Osteocyte (in vitro differentiated cells): ENCODE data around the gene FAM111B. TPM values are rescaled to one million over a fixed set of nuclear protein-coding genes. Genes with fewer than 3 reads are reported as not detected.

Source experiments
- DNase-seq: peaks from one replicate; pipeline ENCODE4 v3.0.0; 2021; ENCODE audit warnings: mixed read lengths; ENCODE audit not compliant: unreplicated experiment; ENCODE audit errors: extremely low spot score
- H3K27ac Mint-ChIP-seq: one replicate; pipeline ENCODE4 v1.8.0; 2021; ENCODE audit warnings: mild to moderate bottlenecking, mixed read lengths; ENCODE audit not compliant: unreplicated experiment
- H3K27me3 Mint-ChIP-seq: one replicate; pipeline ENCODE4 v1.8.0; 2021; ENCODE audit warnings: mixed read lengths; ENCODE audit not compliant: unreplicated experiment
- H3K36me3 Mint-ChIP-seq: one replicate; pipeline ENCODE4 v1.8.0; 2021; ENCODE audit warnings: mixed read lengths; ENCODE audit not compliant: unreplicated experiment
- H3K4me1 Mint-ChIP-seq: one replicate; pipeline ENCODE4 v1.8.0; 2021; ENCODE audit warnings: mixed read lengths; ENCODE audit not compliant: unreplicated experiment
- H3K4me3 Mint-ChIP-seq: one replicate; pipeline ENCODE4 v1.8.0; 2021; ENCODE audit warnings: mild to moderate bottlenecking, moderate library complexity, mixed read lengths; ENCODE audit not compliant: unreplicated experiment
- H3K9me3 Mint-ChIP-seq: one replicate; pipeline ENCODE4 v1.8.0; 2021; ENCODE audit warnings: mixed read lengths; ENCODE audit not compliant: unreplicated experiment
- total RNA-seq: library from RNA; stranded (reverse); gene quantifications from 2 replicates; pipeline ENCODE4 v1.2.1, GENCODE V29; 2021
- TF ChIP-seq, protein P1 (sequence below): fragments of 200-600 bp; sonication (generic); IDR thresholded peaks from 2 replicates; pipeline ENCODE4 v1.5.0; 2021; ENCODE audit warnings: antibody characterized with exemption, mild to moderate bottlenecking, moderate library complexity

FAM111B gene
- total RNA-seq, 1 donor from 2014 or later = 2.7 TPM

DNA sequence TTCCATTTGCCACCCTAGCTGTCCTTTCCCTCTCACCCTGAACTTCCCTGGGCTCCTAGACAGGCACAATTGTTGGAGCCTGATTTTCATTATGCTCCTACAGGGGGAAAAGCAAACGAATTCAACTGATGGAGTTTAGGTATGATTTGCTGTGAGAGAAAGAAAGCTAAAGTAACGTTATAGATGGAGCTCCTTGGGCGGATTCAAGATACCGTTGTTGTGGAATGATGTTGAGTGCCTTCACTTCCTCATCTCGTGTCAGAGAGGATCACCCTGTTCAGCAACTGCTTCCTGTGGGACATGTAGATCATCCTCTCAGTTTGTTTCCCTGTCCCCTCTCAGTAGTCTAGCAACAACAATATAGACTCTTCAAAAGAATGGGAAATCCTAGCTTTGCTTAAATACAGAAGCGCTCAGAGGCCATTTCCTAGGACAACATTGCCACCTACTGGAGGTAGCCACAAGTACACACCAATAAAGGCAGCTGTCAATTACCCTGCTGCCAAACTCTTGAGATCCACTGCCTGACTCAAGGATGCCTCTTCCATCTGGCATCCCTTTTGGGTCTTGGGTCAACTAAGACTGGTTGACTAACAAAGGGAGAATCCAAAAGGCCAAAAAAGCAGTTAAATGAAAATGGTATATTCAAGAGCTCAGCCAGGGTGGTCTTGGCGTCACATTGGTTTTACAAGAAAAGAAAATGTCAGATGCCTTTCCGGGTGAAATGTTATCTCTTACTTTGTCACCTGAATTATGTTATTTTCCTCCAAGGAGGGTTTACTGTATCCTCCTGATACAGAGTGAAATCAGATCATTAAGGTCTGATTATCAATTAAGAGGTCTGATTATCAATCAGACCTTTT lies 51.4 kb downstream of the FAM111B start:
- no peaks in the 10 kb centered on the region for H3K9me3 Mint-ChIP-seq
- no peak overlapping the region for H3K4me3 Mint-ChIP-seq
- no peaks in the 10 kb centered on the region for H3K36me3 Mint-ChIP-seq
- peaks cover 25% of the 10 kb centered on the region for H3K27me3 Mint-ChIP-seq
- peak overlapping the region; percentile 13 for H3K27ac Mint-ChIP-seq
- no peaks in the 10 kb centered on the region for H3K4me1 Mint-ChIP-seq
- TF ChIP-seq, protein P1, sequence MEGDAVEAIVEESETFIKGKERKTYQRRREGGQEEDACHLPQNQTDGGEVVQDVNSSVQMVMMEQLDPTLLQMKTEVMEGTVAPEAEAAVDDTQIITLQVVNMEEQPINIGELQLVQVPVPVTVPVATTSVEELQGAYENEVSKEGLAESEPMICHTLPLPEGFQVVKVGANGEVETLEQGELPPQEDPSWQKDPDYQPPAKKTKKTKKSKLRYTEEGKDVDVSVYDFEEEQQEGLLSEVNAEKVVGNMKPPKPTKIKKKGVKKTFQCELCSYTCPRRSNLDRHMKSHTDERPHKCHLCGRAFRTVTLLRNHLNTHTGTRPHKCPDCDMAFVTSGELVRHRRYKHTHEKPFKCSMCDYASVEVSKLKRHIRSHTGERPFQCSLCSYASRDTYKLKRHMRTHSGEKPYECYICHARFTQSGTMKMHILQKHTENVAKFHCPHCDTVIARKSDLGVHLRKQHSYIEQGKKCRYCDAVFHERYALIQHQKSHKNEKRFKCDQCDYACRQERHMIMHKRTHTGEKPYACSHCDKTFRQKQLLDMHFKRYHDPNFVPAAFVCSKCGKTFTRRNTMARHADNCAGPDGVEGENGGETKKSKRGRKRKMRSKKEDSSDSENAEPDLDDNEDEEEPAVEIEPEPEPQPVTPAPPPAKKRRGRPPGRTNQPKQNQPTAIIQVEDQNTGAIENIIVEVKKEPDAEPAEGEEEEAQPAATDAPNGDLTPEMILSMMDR = peak; percentile 87
- no peak for DNase-seq

DNA sequence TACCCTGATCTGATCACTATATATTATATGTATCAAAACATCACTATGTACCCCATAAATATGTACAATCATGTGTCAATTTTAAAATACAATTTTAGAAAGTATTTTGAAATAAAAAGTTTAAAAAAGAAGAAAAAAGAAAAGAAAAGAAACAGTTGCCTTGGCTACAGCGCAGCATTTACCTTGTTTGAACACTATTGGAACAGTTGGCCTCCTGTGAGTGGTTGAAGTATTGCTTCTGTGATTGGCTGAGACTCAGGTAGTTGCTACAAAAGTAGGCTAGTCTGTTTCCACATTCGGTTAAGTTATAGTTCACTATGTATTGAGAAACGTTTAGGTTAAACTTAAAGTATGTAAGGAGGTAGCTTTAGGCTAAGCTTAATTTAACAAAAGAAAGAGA lies 57.0 kb downstream of the FAM111B start:
- H3K27ac Mint-ChIP-seq = no peak overlapping the region
- TF ChIP-seq, protein P1 = no peak
- H3K9me3 Mint-ChIP-seq = no peaks in the 10 kb centered on the region
- no peak overlapping the region for H3K4me3 Mint-ChIP-seq
- no peaks in the 10 kb centered on the region for H3K36me3 Mint-ChIP-seq
- H3K27me3 Mint-ChIP-seq = peaks cover 68% of the 10 kb centered on the region
- DNase-seq = no peak
- H3K4me1 Mint-ChIP-seq = no peaks in the 10 kb centered on the region

- DNase-seq = peak; percentile 95
- TF ChIP-seq, protein P1 = peak; percentile 83
- H3K36me3 Mint-ChIP-seq = no peaks in the 10 kb centered on the region
- peaks cover 41% of the 10 kb centered on the region for H3K27me3 Mint-ChIP-seq
- H3K9me3 Mint-ChIP-seq = no peaks in the 10 kb centered on the region
- H3K4me1 Mint-ChIP-seq = peaks cover 12% of the 10 kb centered on the region
- H3K27ac Mint-ChIP-seq = no peak within 1 kb of the TSS
- H3K4me3 Mint-ChIP-seq = peak within 1 kb of the TSS; percentile 77
Measured at GRCh38 chr11:59171508-59172322, 64.7 kb downstream of the FAM111B start, which contains the start of gene DTX4. Gene DTX4 (plus strand): TSS chr11:59172132. CDS start chr11:59172596, 464 bp downstream.

DNA sequence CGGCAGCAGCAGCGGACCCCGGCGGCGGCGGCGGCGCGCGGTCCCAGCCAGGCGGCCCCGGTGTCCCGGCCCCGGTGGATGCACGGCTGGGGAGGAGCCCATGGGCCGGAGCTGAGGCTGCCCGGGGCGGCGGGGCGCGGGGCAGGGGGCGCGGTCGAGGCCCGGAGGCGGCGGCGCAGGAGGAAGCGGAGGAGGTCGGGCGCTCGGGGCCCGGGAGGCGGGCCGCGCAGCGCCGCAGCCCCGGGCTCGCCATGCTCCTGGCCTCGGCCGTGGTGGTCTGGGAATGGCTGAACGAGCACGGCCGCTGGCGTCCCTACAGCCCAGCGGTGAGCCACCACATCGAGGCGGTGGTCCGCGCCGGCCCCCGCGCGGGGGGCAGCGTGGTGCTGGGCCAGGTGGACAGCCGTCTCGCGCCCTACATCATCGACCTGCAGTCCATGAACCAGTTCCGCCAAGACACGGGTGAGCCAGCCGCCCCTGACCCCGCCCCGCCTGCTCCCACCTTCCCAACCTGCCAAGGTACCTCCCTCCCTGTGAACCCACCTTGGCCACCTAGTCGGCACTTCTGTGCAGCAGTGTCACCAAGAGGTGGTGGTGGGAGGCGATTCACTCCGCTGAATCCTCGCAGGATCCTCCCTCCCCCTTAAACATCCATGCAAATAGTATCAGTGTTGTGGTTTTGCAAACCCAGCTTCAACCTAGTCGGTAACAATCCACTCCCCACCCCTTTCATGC lies 65.5 kb downstream of the FAM111B start:
- Mint-ChIP-seq H3K27me3 (peaks cover 40% of the 10 kb centered on the region), H3K4me1 (peaks cover 12% of the 10 kb centered on the region), H3K4me3 (peak overlapping the region; percentile 77), H3K27ac (no peak overlapping the region), H3K36me3 (no peaks in the 10 kb centered on the region), H3K9me3 (no peaks in the 10 kb centered on the region)
- no peak for DNase-seq
- TF ChIP-seq, protein P1 = no peak
